Lung (tissue), 12 donors: Measurements from ENCODE around the gene USH2A. TPM values are rescaled to one million over a fixed set of nuclear protein-coding genes. Genes with fewer than 3 reads are reported as not detected.

Experiments used
- ATAC-seq: fragments of 200-7000 bp; cut with Tn5 transposase; one replicate; pipeline ENCODE4 v1.9.1; 2020; ENCODE audit warnings: moderate number of reproducible peaks; ENCODE audit not compliant: insufficient read depth, low FRiP score
- DNase-seq, 3 donors: peaks; one replicate each; pipeline ENCODE4 v3.0.0-alpha.2; 2013 to 2017
- H3K27ac ChIP-seq, 2 donors: one replicate each; pipeline ENCODE4 v1.5.1; 2013; ENCODE audit warnings: mild to moderate bottlenecking in 2 of 2, moderate library complexity in 2 of 2, control low read depth in 1 of 2, inconsistent platforms in 1 of 2, low read depth in 1 of 2, low read length in 1 of 2
- H3K27me3 ChIP-seq, 3 donors: one replicate each; pipeline ENCODE4 v1.5.1; 2013; ENCODE audit warnings: low read length in 2 of 3; ENCODE audit not compliant: control insufficient read depth in 3 of 3, insufficient read depth in 3 of 3
- H3K36me3 ChIP-seq, 4 donors: one replicate each; pipeline ENCODE4 v1.5.1; 2013; ENCODE audit warnings: low read length in 4 of 4, mild to moderate bottlenecking in 1 of 4, moderate library complexity in 1 of 4; ENCODE audit not compliant: control insufficient read depth in 4 of 4, insufficient read depth in 4 of 4
- H3K4me1 ChIP-seq, 5 donors: one replicate each; pipeline ENCODE4 v1.5.1; 2013; ENCODE audit warnings: low read length in 5 of 5, mild to moderate bottlenecking in 2 of 5, moderate library complexity in 1 of 5; ENCODE audit not compliant: control insufficient read depth in 5 of 5, insufficient read depth in 5 of 5
- H3K4me3 ChIP-seq: one replicate; pipeline ENCODE4 v1.5.1; 2013; ENCODE audit warnings: mild to moderate bottlenecking, control low read depth, moderate library complexity
- H3K9ac ChIP-seq, 2 donors: one replicate each; pipeline ENCODE4 v1.5.1; 2013; ENCODE audit warnings: low read length in 2 of 2, control low read depth in 1 of 2; ENCODE audit not compliant: insufficient read depth in 1 of 2
- H3K9me3 ChIP-seq, 4 donors: one replicate each; pipeline ENCODE4 v1.5.1; 2013; ENCODE audit warnings: low read length in 3 of 4, mild to moderate bottlenecking in 1 of 4, moderate library complexity in 1 of 4; ENCODE audit not compliant: control insufficient read depth in 4 of 4, insufficient read depth in 3 of 4
- CTCF ChIP-seq: IDR thresholded peaks from 2 replicates; pipeline ENCODE4 v1.5.1; 2012; ENCODE audit warnings: mild to moderate bottlenecking; ENCODE audit errors: control extremely low read depth, extremely low read depth
- WGBS, 2 donors: extraction: QIAGEN DNeasy Blood & Tissue Kit; methylation state at CpG; one replicate each; pipeline ENCODE4 v1.1.7; 2013; 5-methylcytosine and 5-hydroxymethylcytosine counted together
- polyA plus RNA-seq, 2 donors: library from polyadenylated mRNA; stranded (reverse); fragments of 200-250 nt; gene quantifications; one replicate each; pipeline ENCODE4 v1.2.1, GENCODE V29; 2013
- total RNA-seq, 2 donors: library from RNA; depleted of rRNA in 1 of 2; stranded (reverse); fragments of >200 nt in 1 of 2; gene quantifications; one replicate each; pipeline ENCODE4 v1.2.1, GENCODE V29; 2014 to 2021
- donor health status: control.
- donor health status: control.
- donor health status: Bipolar disorder and iron deficiency.
- donor health status: healthy.
- donor health status: DM: yes; HTN: yes; CAD: no.

USH2A gene
- total and polyA plus RNA-seq, 4 donors: under 0.01 to 0.11 TPM; not detected in 2

GRCh38 chr1:215780139-215780538 is 643.1 kb downstream of the USH2A start:
- no peak overlapping the region for H3K4me3 ChIP-seq
- no peak for DNase-seq
- H3K36me3 ChIP-seq: no peaks in the 10 kb centered on the region
- 58 to 68% methylated on average over 2 of the region's 2 CpGs for WGBS, 2 donors
- TF ChIP-seq CTCF: no peak
- H3K27me3 ChIP-seq: peaks cover 0 to 63% (median 0%) of the 10 kb centered on the region in 3 donors
- ATAC-seq: no peak
- H3K27ac ChIP-seq: no peak overlapping the region
- H3K4me1 ChIP-seq: no peaks in the 10 kb centered on the region
- no peak overlapping the region for H3K9ac ChIP-seq
- H3K9me3 ChIP-seq: peaks cover 0 to 1% (median 0%) of the 10 kb centered on the region in 4 donors

- H3K27me3 ChIP-seq: peaks cover 0 to 66% (median 0%) of the 10 kb centered on the region in 3 donors
- 63 to 69% methylated on average over 7 of the region's 7 CpGs for whole genome bisulfite sequencing, 2 donors
- no peak overlapping the region for H3K27ac ChIP-seq
- no peak overlapping the region for H3K4me3 ChIP-seq
- TF ChIP-seq CTCF: no peak
- H3K9ac ChIP-seq: no peak overlapping the region
- no peaks in the 10 kb centered on the region for H3K36me3 ChIP-seq
- DNase-seq (no peak), ATAC-seq (no peak)
- H3K4me1 ChIP-seq: no peaks in the 10 kb centered on the region
- peaks cover 0 to 1% (median 0%) of the 10 kb centered on the region in 4 donors for H3K9me3 ChIP-seq
Measured at GRCh38 chr1:215779729-215780128, 643.5 kb downstream of the USH2A start.

DNA sequence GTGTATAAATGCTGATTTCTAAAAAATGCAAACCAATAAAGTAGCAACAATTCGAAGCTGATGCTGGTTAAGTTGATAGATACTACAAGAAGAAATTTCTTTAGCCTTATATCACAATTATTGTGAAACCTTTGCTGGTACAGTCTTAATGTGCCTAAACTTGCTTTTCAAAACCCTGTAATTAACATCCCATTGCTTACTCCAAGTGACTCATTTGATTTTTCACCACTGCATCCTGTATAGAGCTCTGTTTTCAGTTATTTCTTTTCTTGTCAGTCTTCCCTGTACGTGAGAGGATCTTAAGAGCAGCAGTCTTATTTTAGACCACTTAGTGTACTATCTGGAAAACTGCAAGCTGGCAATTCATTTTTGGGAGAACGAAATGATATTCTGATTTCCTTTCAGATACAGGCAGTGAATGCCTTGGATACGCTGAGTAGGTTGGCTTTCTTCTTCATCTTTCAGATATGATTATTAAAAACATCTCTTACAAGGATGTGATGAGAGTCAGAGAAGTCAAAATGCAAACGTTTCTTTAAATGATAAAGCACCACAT is 645.8 kb downstream of the USH2A start:
- Histone ChIP-seq H3K9ac (no peak overlapping the region), H3K4me1 (no peaks in the 10 kb centered on the region), H3K4me3 (no peak overlapping the region), H3K27me3 (peaks cover 0 to 64% (median 0%) of the 10 kb centered on the region in 3 donors), H3K9me3 (peaks cover 0 to 1% (median 0%) of the 10 kb centered on the region in 4 donors), H3K27ac (no peak overlapping the region), H3K36me3 (no peaks in the 10 kb centered on the region)
- no peak for TF ChIP-seq CTCF
- no peak for DNase-seq
- WGBS, 2 donors: 69 to 80% methylated on average over 5 of the region's 5 CpGs
- no peak for ATAC-seq

DNA sequence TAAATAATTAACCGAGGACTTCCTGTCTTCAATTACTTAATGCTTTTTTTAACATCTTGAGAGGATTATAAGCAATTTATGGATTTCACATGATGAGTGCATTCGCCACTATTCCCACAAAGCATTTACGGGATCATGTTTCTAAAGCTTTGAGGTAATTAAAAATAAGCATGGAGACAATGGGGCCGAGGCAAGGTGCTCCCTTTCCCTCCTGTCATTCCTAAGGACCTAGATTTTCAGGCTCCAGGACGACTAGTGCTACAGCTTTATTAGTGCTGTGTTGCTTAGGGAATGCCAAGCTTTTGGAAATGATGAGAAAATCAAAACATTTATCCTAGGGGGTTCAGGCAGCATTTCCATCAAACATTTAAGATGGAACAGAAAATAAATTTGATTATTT is 646.9 kb downstream of the USH2A start:
- Histone ChIP-seq H3K4me1 (no peaks in the 10 kb centered on the region), H3K27ac (no peak overlapping the region), H3K9me3 (peaks cover 0 to 1% (median 0%) of the 10 kb centered on the region in 4 donors), H3K27me3 (peaks cover 0 to 54% (median 0%) of the 10 kb centered on the region in 3 donors), H3K36me3 (no peaks in the 10 kb centered on the region), H3K4me3 (no peak overlapping the region), H3K9ac (no peak overlapping the region)
- WGBS, 2 donors: 66 to 69% methylated on average over 5 of the region's 5 CpGs
- TF ChIP-seq CTCF: no peak
- ATAC-seq (no peak), DNase-seq (no peak)
